ENCODE results near the gene MBD4.

DNA sequence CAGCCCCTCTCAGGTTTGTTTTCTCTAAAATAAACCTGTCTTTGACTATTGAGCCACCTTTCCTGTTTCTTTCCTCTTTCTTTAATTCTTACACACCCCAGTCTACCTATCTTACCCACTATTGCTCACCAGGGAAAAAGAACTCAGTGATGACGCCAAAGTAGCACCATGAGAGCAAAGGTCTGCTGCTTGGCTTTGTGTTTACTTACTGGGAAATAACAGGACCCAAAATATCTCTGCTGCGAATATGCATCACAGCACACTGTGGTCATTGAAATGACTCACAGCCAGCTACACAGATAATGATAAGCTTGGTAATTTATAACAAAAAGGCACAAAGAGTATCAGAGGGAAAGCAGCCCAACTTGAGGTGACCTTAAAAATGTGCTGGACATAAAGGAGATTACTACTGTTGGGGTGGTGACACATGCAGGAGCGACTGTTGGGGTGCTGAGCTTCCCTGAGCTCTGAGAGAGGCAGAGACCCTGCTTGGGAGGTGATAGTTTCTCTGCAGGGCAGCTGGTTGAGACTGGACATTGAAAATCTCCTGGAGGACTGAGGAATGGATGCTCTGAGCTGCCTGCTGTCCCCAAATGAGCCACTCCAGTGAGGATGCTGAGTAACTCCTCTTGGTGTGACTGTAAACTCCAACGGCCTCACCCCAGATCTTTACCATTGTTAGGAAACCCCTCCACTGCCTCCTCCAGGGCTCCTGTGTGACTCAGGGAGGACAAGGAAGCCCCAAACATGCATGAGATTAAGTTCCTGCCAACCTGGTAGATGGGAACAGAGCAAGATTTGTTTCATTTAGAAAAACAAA lies 25.9 kb downstream of the MBD4 start:
- TF ChIP-seq, protein P1, sequence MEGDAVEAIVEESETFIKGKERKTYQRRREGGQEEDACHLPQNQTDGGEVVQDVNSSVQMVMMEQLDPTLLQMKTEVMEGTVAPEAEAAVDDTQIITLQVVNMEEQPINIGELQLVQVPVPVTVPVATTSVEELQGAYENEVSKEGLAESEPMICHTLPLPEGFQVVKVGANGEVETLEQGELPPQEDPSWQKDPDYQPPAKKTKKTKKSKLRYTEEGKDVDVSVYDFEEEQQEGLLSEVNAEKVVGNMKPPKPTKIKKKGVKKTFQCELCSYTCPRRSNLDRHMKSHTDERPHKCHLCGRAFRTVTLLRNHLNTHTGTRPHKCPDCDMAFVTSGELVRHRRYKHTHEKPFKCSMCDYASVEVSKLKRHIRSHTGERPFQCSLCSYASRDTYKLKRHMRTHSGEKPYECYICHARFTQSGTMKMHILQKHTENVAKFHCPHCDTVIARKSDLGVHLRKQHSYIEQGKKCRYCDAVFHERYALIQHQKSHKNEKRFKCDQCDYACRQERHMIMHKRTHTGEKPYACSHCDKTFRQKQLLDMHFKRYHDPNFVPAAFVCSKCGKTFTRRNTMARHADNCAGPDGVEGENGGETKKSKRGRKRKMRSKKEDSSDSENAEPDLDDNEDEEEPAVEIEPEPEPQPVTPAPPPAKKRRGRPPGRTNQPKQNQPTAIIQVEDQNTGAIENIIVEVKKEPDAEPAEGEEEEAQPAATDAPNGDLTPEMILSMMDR (IDR thresholded peaks at IDR 0.05) = no peak
- TF ChIP-seq, protein P2, sequence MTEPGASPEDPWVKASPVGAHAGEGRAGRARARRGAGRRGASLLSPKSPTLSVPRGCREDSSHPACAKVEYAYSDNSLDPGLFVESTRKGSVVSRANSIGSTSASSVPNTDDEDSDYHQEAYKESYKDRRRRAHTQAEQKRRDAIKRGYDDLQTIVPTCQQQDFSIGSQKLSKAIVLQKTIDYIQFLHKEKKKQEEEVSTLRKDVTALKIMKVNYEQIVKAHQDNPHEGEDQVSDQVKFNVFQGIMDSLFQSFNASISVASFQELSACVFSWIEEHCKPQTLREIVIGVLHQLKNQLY (CRISPR knock-in tag; IDR thresholded peaks at IDR 0.05) = no peak
